Esophagus (tissue), 2 donors: ENCODE data around the gene TMC3. TPM values are rescaled to one million over a fixed set of nuclear protein-coding genes. Genes with fewer than 3 reads are reported as not detected.

ENCODE experiments used
- H3K27ac ChIP-seq, 2 donors: one replicate each; pipeline ENCODE4 v1.5.1; 2013; ENCODE audit warnings: low read depth in 2 of 2, mild to moderate bottlenecking in 2 of 2, inconsistent platforms in 1 of 2, low read length in 1 of 2, moderate library complexity in 1 of 2
- H3K27me3 ChIP-seq, 2 donors: one replicate each; pipeline ENCODE4 v1.6.1; 2013; ENCODE audit warnings: low read length in 2 of 2, control low read depth in 1 of 2, mild to moderate bottlenecking in 1 of 2; ENCODE audit not compliant: insufficient read depth in 2 of 2, control insufficient read depth in 1 of 2
- H3K36me3 ChIP-seq, 2 donors: one replicate each; pipeline ENCODE4 v1.6.1; 2013; ENCODE audit warnings: low read length in 1 of 2; ENCODE audit not compliant: control insufficient read depth in 2 of 2, insufficient read depth in 2 of 2
- H3K4me1 ChIP-seq, 2 donors: one replicate each; pipeline ENCODE4 v1.6.1; 2013; ENCODE audit warnings: low read length in 1 of 2; ENCODE audit not compliant: control insufficient read depth in 2 of 2, insufficient read depth in 2 of 2
- H3K4me3 ChIP-seq, 2 donors: one replicate each; pipeline ENCODE4 v1.5.1; 2013; ENCODE audit warnings: low read length in 2 of 2, mild to moderate bottlenecking in 2 of 2, low read depth in 1 of 2, moderate library complexity in 1 of 2
- H3K9me3 ChIP-seq, 2 donors: one replicate each; pipeline ENCODE4 v1.6.1; 2013; ENCODE audit warnings: mild to moderate bottlenecking in 2 of 2, low read depth in 1 of 2, low read length in 1 of 2, moderate library complexity in 1 of 2; ENCODE audit not compliant: control insufficient read depth in 2 of 2, insufficient read depth in 1 of 2
- WGBS, 2 donors: extraction: QIAGEN DNeasy Blood & Tissue Kit; methylation state at CpG; one replicate each; pipeline ENCODE4 v1.1.7; 2013; 5-methylcytosine and 5-hydroxymethylcytosine counted together
- polyA plus RNA-seq, 2 donors: library from polyadenylated mRNA; stranded (reverse); fragments of 200-250 nt; gene quantifications; one replicate each; pipeline ENCODE4 v1.2.3, GENCODE V29; 2013
- donor health status: healthy with polysubstance abuse.
- donor health status: Bipolar disorder and iron deficiency.

TMC3 gene
- polyA plus RNA-seq, 2 donors = not detected

DNA sequence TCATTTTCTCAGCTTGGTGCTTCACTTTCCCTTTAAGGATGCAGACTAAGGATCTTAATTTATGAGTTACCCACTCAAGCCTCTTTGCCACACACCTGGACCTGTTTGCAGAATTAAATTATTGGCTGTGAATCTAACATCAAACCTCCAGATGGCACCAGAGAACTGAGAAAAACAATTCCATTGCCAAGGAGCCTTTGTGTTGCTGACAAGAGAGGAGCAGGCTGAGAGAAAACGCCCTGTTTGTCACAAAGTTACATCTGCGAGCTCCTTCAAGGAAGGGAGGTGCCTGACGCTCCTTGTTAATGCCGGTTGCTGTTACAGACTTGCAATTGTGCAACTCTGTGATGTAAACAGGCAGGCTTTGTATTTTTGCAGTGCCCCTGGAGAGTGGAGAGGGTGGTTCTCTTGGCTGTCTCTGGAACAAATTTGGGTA is 36.3 kb upstream of the TMC3 start:
- Histone ChIP-seq H3K27me3 (no peaks in the 10 kb centered on the region), H3K27ac (no peak overlapping the region), H3K4me1 (no peaks in the 10 kb centered on the region), H3K4me3 (no peak overlapping the region), H3K36me3 (no peaks in the 10 kb centered on the region), H3K9me3 (no peaks in the 10 kb centered on the region)
- 0 to 2% methylated on average over 4 of the region's 4 CpGs for WGBS, 2 donors

GRCh38 chr15:81407718-81408117 is 33.7 kb upstream of the TMC3 start:
- Histone ChIP-seq H3K4me3 (no peak overlapping the region), H3K27ac (no peak overlapping the region), H3K4me1 (no peaks in the 10 kb centered on the region), H3K36me3 (no peaks in the 10 kb centered on the region), H3K27me3 (no peaks in the 10 kb centered on the region), H3K9me3 (no peaks in the 10 kb centered on the region)
- 67 to 72% methylated on average over 10 of the region's 10 CpGs for WGBS, 2 donors

GRCh38 chr15:81407176-81407575 is 33.2 kb upstream of the TMC3 start:
- Histone ChIP-seq H3K4me3 (no peak overlapping the region), H3K4me1 (no peaks in the 10 kb centered on the region)

DNA sequence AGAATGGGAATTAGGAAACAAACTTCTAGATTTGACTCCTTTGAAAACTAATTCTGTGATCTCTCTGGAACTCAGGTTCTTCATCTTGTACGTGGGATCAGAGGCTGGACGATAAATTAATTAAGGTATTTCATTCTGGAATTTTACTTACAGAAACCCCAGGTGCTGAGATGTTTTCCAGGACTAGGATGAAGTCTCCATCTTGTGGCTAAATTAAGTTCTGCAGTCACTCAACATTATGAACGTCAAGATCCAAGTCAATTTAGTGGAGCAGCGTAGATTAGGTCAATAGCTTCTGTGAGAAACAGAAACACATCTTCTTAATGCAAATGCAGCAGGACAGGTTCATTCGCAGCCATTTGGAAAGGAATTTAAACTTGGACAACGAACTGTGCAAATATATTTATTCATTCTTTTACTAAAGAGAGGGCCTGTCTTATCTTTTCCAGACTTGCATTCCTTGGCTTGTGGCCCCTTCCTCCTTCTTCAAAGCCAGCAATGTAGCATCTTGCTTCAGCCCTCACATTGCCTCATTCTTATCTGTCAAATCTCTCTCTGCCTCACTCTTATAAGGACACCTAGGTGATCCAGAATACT is 26.7 kb upstream of the TMC3 start:
- no peaks in the 10 kb centered on the region for H3K27me3 ChIP-seq
- H3K9me3 ChIP-seq = no peaks in the 10 kb centered on the region
- no peaks in the 10 kb centered on the region for H3K36me3 ChIP-seq
- no peak overlapping the region for H3K4me3 ChIP-seq
- H3K27ac ChIP-seq = no peak overlapping the region
- WGBS, 2 donors = 16 to 20% methylated on average over 6 of the region's 6 CpGs
- no peaks in the 10 kb centered on the region for H3K4me1 ChIP-seq

More at GRCh38 chr15:81407176-81407575, 33.2 kb upstream of the TMC3 start:
- Histone ChIP-seq H3K9me3 (no peaks in the 10 kb centered on the region), H3K27ac (no peak overlapping the region), H3K36me3 (no peaks in the 10 kb centered on the region), H3K27me3 (no peaks in the 10 kb centered on the region)
- 47 to 52% methylated on average over 1 of the region's 1 CpG for WGBS, 2 donors

- Histone ChIP-seq H3K4me3 (no peak overlapping the region), H3K27ac (no peak overlapping the region), H3K4me1 (no peaks in the 10 kb centered on the region), H3K27me3 (no peaks in the 10 kb centered on the region), H3K36me3 (no peaks in the 10 kb centered on the region), H3K9me3 (no peaks in the 10 kb centered on the region)
- 68 to 73% methylated on average over 5 of the region's 5 CpGs for WGBS, 2 donors
Measured at GRCh38 chr15:81398910-81399551, 25.0 kb upstream of the TMC3 start.

- H3K9me3 ChIP-seq = no peaks in the 10 kb centered on the region
- no peaks in the 10 kb centered on the region for H3K4me1 ChIP-seq
- no peaks in the 10 kb centered on the region for H3K27me3 ChIP-seq
- H3K4me3 ChIP-seq = no peak overlapping the region
- H3K27ac ChIP-seq = no peak overlapping the region
- H3K36me3 ChIP-seq = no peaks in the 10 kb centered on the region
- 89 to 92% methylated on average over 3 of the region's 3 CpGs for WGBS, 2 donors
Measured at GRCh38 chr15:81398456-81398855, 24.4 kb upstream of the TMC3 start.

DNA sequence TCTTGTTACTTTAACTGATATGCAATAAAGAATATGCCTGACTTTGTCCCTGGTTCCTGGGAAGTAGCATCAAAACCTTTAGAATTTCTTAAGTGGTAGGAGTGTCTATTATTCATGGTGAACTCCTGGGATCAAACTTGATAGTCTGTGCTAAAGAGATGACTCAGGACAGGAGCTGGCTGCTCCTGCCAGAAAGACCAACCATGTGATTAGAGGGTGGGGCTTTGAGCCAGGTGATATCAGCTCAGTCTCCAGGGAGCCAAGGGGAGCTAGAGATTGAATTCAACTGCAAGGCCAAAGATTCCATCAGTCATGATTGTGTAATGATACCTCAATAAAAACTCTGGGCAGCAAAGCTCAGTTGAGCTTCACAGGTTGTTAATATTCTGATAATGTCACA is 20.6 kb upstream of the TMC3 start:
- H3K36me3 ChIP-seq = no peaks in the 10 kb centered on the region
- H3K4me1 ChIP-seq = no peaks in the 10 kb centered on the region
- no peak overlapping the region for H3K4me3 ChIP-seq
- H3K9me3 ChIP-seq = no peaks in the 10 kb centered on the region
- no peak overlapping the region for H3K27ac ChIP-seq
- no peaks in the 10 kb centered on the region for H3K27me3 ChIP-seq

GRCh38 chr15:81391657-81392056 is 17.6 kb upstream of the TMC3 start:
- no peaks in the 10 kb centered on the region for H3K36me3 ChIP-seq
- H3K27me3 ChIP-seq = no peaks in the 10 kb centered on the region
- WGBS, 2 donors = 96 to 97% methylated on average over 2 of the region's 2 CpGs
- no peak overlapping the region for H3K27ac ChIP-seq
- H3K9me3 ChIP-seq = no peaks in the 10 kb centered on the region
- H3K4me1 ChIP-seq = no peaks in the 10 kb centered on the region
- H3K4me3 ChIP-seq = no peak overlapping the region

GRCh38 chr15:81388436-81388770 is 14.4 kb upstream of the TMC3 start:
- 45 to 58% methylated on average over 1 of the region's 1 CpG for WGBS, 2 donors
- Histone ChIP-seq H3K9me3 (no peaks in the 10 kb centered on the region), H3K27ac (no peak overlapping the region), H3K4me3 (no peak overlapping the region), H3K27me3 (no peaks in the 10 kb centered on the region), H3K36me3 (no peaks in the 10 kb centered on the region), H3K4me1 (no peaks in the 10 kb centered on the region)
